Trophoblast cell (in vitro differentiated cells and primary cell): ENCODE data around the gene STRBP.
A peak's percentile ranks its signal among the peaks of the same experiment; 100 is the strongest.

ENCODE experiments used
- DNase-seq, 2 donors: peaks; one replicate each; pipeline ENCODE4 v3.0.0-alpha.2; 2016
- H2AFZ ChIP-seq: 2 replicates; pipeline ENCODE4 v1.6.1; 2013; ENCODE audit warnings: low read length, moderate library complexity, mild to moderate bottlenecking; ENCODE audit not compliant: insufficient read depth, poor library complexity
- H2AK5ac ChIP-seq: 2 replicates; pipeline ENCODE4 v1.6.1; 2013; ENCODE audit warnings: mild to moderate bottlenecking, low read length
- H2BK120ac ChIP-seq: 2 replicates; pipeline ENCODE4 v1.6.1; 2013; ENCODE audit warnings: low read length, mild to moderate bottlenecking, moderate library complexity; ENCODE audit not compliant: insufficient read depth, poor library complexity
- H2BK12ac ChIP-seq: 2 replicates; pipeline ENCODE4 v1.6.1; 2013; ENCODE audit warnings: mild to moderate bottlenecking, low read length, moderate library complexity
- H2BK5ac ChIP-seq: 2 replicates; pipeline ENCODE4 v1.6.1; 2013; ENCODE audit warnings: low read length, low read depth, moderate library complexity, mild to moderate bottlenecking; ENCODE audit not compliant: poor library complexity
- H3K14ac ChIP-seq: 2 replicates; pipeline ENCODE4 v1.6.1; 2013; ENCODE audit warnings: mild to moderate bottlenecking, low read length
- H3K18ac ChIP-seq: 2 replicates; pipeline ENCODE4 v1.6.1; 2013; ENCODE audit warnings: mild to moderate bottlenecking, low read length
- H3K23ac ChIP-seq: 2 replicates; pipeline ENCODE4 v1.6.1; 2013; ENCODE audit warnings: low read length
- H3K27ac ChIP-seq: 2 replicates; pipeline ENCODE4 v1.5.1; 2013; ENCODE audit warnings: low read depth, mild to moderate bottlenecking, inconsistent platforms, low read length, moderate library complexity
- H3K27me3 ChIP-seq: 2 replicates; pipeline ENCODE4 v1.6.1; 2013; ENCODE audit warnings: inconsistent platforms, mild to moderate bottlenecking, low read length, moderate library complexity; ENCODE audit not compliant: insufficient read depth
- H3K36me3 ChIP-seq, 2 experiments: 1 replicate in 1 of 2; 2 replicates in 1 of 2; pipeline ENCODE4 v1.6.1; 2013; ENCODE audit warnings: low read length in 2 of 2, mild to moderate bottlenecking in 2 of 2, moderate library complexity in 1 of 2; ENCODE audit not compliant: insufficient read depth in 2 of 2, control insufficient read depth in 1 of 2
- H3K4ac ChIP-seq: 2 replicates; pipeline ENCODE4 v1.6.1; 2013; ENCODE audit warnings: low read depth, mild to moderate bottlenecking, low read length, moderate library complexity
- H3K4me1 ChIP-seq, 2 experiments: 1 replicate in 1 of 2; 2 replicates in 1 of 2; pipeline ENCODE4 v1.6.1; 2013; ENCODE audit warnings: low read length in 2 of 2, mild to moderate bottlenecking in 2 of 2, moderate library complexity in 1 of 2; ENCODE audit not compliant: insufficient read depth in 2 of 2, control insufficient read depth in 1 of 2
- H3K4me2 ChIP-seq: 2 replicates; pipeline ENCODE4 v1.6.1; 2013; ENCODE audit warnings: inconsistent platforms, mild to moderate bottlenecking, low read length, moderate library complexity
- H3K4me3 ChIP-seq: 2 replicates; pipeline ENCODE4 v1.5.1; 2013; ENCODE audit warnings: mild to moderate bottlenecking, low read depth, low read length, inconsistent platforms
- H3K79me1 ChIP-seq: one replicate; pipeline ENCODE4 v1.6.1; 2013; ENCODE audit warnings: low read length
- H3K79me2 ChIP-seq: 2 replicates; pipeline ENCODE4 v1.6.1; 2013; ENCODE audit warnings: low read length, mild to moderate bottlenecking; ENCODE audit not compliant: control insufficient read depth, insufficient read depth, poor library complexity
- H3K9ac ChIP-seq: 2 replicates; pipeline ENCODE4 v1.6.1; 2013; ENCODE audit warnings: mild to moderate bottlenecking, low read length
- H3K9me3 ChIP-seq: 2 replicates; pipeline ENCODE4 v1.6.1; 2013; ENCODE audit warnings: low read depth, mild to moderate bottlenecking, control low read depth, inconsistent platforms, low read length; ENCODE audit not compliant: insufficient read depth
- H4K12ac ChIP-seq: 2 replicates; pipeline ENCODE4 v1.6.1; 2013; ENCODE audit warnings: low read depth, mild to moderate bottlenecking, low read length, moderate library complexity
- H4K8ac ChIP-seq: 2 replicates; pipeline ENCODE4 v1.6.1; 2013; ENCODE audit warnings: low read depth, mild to moderate bottlenecking, low read length, moderate library complexity
- H4K91ac ChIP-seq: one replicate; pipeline ENCODE4 v1.6.1; 2013; ENCODE audit warnings: low read depth, mild to moderate bottlenecking, low read length, moderate library complexity
- WGBS: extraction: QIAGEN DNeasy Blood & Tissue Kit; methylation state at CpG from one replicate; pipeline ENCODE4 v1.1.7; 2013; ENCODE audit warnings: missing lambda C conversion rate; ENCODE audit not compliant: insufficient read length, insufficient coverage; ENCODE audit errors: extremely low coverage; 5-methylcytosine and 5-hydroxymethylcytosine counted together

The STRBP gene

GRCh38 chr9:123162791-123163345 is 105.5 kb downstream of the STRBP start:
- no peak overlapping the region for H3K18ac ChIP-seq
- no peak overlapping the region for H2BK120ac ChIP-seq
- no peaks in the 10 kb centered on the region for H3K79me2 ChIP-seq
- no peaks in the 10 kb centered on the region for H3K27me3 ChIP-seq
- H4K12ac ChIP-seq, result no peak overlapping the region
- H2AK5ac ChIP-seq, result no peak overlapping the region
- WGBS, result no CpG with 5 or more reads among the region's 2 CpGs
- no peak overlapping the region for H3K27ac ChIP-seq
- H3K9me3 ChIP-seq, result no peaks in the 10 kb centered on the region
- H3K23ac ChIP-seq, result no peak overlapping the region
- no peaks in the 10 kb centered on the region for H3K79me1 ChIP-seq
- H3K9ac ChIP-seq, result no peak overlapping the region
- H3K4me2 ChIP-seq, result no peak overlapping the region
- H2BK12ac ChIP-seq, result no peak overlapping the region
- no peak overlapping the region for H4K8ac ChIP-seq
- no peak overlapping the region for H3K4me3 ChIP-seq
- H3K36me3 ChIP-seq, result no peaks in the 10 kb centered on the region
- H3K4me1 ChIP-seq, result no peaks in the 10 kb centered on the region
- no peak overlapping the region for H2AFZ ChIP-seq
- no peak overlapping the region for H3K4ac ChIP-seq
- no peak overlapping the region for H3K14ac ChIP-seq
- no peak for DNase-seq
- no peak overlapping the region for H4K91ac ChIP-seq
- no peak overlapping the region for H2BK5ac ChIP-seq

GRCh38 chr9:123162360-123162759 is 106.0 kb downstream of the STRBP start:
- H2BK120ac ChIP-seq, result no peak overlapping the region
- no peaks in the 10 kb centered on the region for H3K79me1 ChIP-seq
- H3K4me3 ChIP-seq, result no peak overlapping the region
- H3K14ac ChIP-seq, result no peak overlapping the region
- no peaks in the 10 kb centered on the region for H3K79me2 ChIP-seq
- no peak overlapping the region for H4K8ac ChIP-seq
- H3K4ac ChIP-seq, result no peak overlapping the region
- no peak overlapping the region for H3K9ac ChIP-seq
- H4K12ac ChIP-seq, result no peak overlapping the region
- no peak overlapping the region for H4K91ac ChIP-seq
- no peak overlapping the region for H2AK5ac ChIP-seq
- H3K23ac ChIP-seq, result no peak overlapping the region
- no peak overlapping the region for H3K18ac ChIP-seq
- H3K27ac ChIP-seq, result no peak overlapping the region
- H2BK5ac ChIP-seq, result no peak overlapping the region
- no peak overlapping the region for H2BK12ac ChIP-seq
- H3K36me3 ChIP-seq, result no peaks in the 10 kb centered on the region
- no CpG with 5 or more reads among the region's 1 CpG for WGBS
- H2AFZ ChIP-seq, result no peak overlapping the region
- H3K4me1 ChIP-seq, result no peaks in the 10 kb centered on the region
- no peaks in the 10 kb centered on the region for H3K9me3 ChIP-seq
- no peak for DNase-seq
- no peak overlapping the region for H3K4me2 ChIP-seq
- H3K27me3 ChIP-seq, result no peaks in the 10 kb centered on the region

GRCh38 chr9:123157221-123157620 is 111.2 kb downstream of the STRBP start:
- Histone ChIP-seq H4K12ac (no peak overlapping the region), H3K4me2 (no peak overlapping the region), H3K79me1 (no peaks in the 10 kb centered on the region), H3K4ac (no peak overlapping the region), H3K27me3 (no peaks in the 10 kb centered on the region), H4K8ac (no peak overlapping the region), H3K14ac (no peak overlapping the region), H3K18ac (no peak overlapping the region), H3K9ac (no peak overlapping the region), H2AFZ (no peak overlapping the region), H2BK120ac (no peak overlapping the region), H3K27ac (no peak overlapping the region), H3K23ac (no peak overlapping the region), H3K9me3 (no peaks in the 10 kb centered on the region), H3K79me2 (no peaks in the 10 kb centered on the region), H4K91ac (no peak overlapping the region), H2AK5ac (no peak overlapping the region), H2BK12ac (no peak overlapping the region), H3K4me3 (no peak overlapping the region), H3K4me1 (no peaks in the 10 kb centered on the region), H2BK5ac (no peak overlapping the region), H3K36me3 (no peaks in the 10 kb centered on the region)
- peak in 1 of 2 donors; percentile 6 for DNase-seq
- whole genome bisulfite sequencing, result no CpG with 5 or more reads among the region's 3 CpGs

- Histone ChIP-seq H4K8ac (no peak overlapping the region), H3K18ac (no peak overlapping the region), H3K27me3 (no peaks in the 10 kb centered on the region), H3K36me3 (peaks cover 0 to 4% of the 10 kb centered on the region in 2 experiments), H3K9me3 (no peaks in the 10 kb centered on the region), H3K14ac (no peak overlapping the region), H2BK120ac (no peak overlapping the region), H3K4me3 (no peak overlapping the region), H3K4ac (no peak overlapping the region), H2AFZ (no peak overlapping the region), H4K12ac (no peak overlapping the region), H3K27ac (no peak overlapping the region), H2BK5ac (no peak overlapping the region), H3K79me2 (no peaks in the 10 kb centered on the region), H2AK5ac (no peak overlapping the region), H3K9ac (no peak overlapping the region), H3K79me1 (no peaks in the 10 kb centered on the region), H3K4me1 (no peaks in the 10 kb centered on the region), H4K91ac (no peak overlapping the region), H3K23ac (no peak overlapping the region), H2BK12ac (no peak overlapping the region), H3K4me2 (no peak overlapping the region)
- WGBS, result no CpG with 5 or more reads among the region's 5 CpGs
- no peak for DNase-seq
Measured at GRCh38 chr9:123150708-123151503, 117.5 kb downstream of the STRBP start.
